Body of pancreas (tissue), 4 donors: ENCODE data around the gene MYO7B.

ENCODE experiments used
- POLR2A ChIP-seq, 3 donors: fragments of 450-650 bp; IDR thresholded peaks; one replicate each; pipeline ENCODE4 v1.6.1; 2016; ENCODE audit warnings: antibody characterized with exemption in 3 of 3, mild to moderate bottlenecking in 2 of 3
- TF ChIP-seq, protein P1 (sequence below), 7 experiments: fragments of 450-650 bp in 4 of 7; fragments of 200-600 bp in 3 of 7; sonication (generic) in 3 of 7; IDR thresholded peaks; one replicate each; pipeline ENCODE4 v1.5.1; 2016 to 2019; ENCODE audit warnings: antibody characterized with exemption in 7 of 7

DNA sequence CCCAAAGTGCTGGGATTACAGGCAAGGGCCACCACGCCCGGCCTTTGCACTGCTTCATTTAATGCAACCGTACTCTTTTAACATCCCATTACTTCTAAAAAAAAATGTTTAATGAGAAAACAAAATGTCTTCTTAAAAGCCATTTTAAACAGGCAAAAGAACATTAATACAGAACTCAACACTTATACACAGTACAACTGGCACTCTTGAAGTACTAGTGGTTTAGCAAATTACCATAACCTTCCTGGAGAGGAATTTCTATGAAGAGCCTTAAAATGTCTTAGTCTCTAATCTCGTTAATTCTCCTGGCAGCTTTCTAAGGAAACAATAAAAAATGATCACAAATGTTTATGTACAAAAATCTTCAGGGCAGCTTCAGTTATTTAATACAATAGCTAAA, 15.1 kb upstream of the MYO7B start:
- TF ChIP-seq POLR2A (IDR thresholded peaks at IDR 0.05): no peak
- TF ChIP-seq, protein P1, sequence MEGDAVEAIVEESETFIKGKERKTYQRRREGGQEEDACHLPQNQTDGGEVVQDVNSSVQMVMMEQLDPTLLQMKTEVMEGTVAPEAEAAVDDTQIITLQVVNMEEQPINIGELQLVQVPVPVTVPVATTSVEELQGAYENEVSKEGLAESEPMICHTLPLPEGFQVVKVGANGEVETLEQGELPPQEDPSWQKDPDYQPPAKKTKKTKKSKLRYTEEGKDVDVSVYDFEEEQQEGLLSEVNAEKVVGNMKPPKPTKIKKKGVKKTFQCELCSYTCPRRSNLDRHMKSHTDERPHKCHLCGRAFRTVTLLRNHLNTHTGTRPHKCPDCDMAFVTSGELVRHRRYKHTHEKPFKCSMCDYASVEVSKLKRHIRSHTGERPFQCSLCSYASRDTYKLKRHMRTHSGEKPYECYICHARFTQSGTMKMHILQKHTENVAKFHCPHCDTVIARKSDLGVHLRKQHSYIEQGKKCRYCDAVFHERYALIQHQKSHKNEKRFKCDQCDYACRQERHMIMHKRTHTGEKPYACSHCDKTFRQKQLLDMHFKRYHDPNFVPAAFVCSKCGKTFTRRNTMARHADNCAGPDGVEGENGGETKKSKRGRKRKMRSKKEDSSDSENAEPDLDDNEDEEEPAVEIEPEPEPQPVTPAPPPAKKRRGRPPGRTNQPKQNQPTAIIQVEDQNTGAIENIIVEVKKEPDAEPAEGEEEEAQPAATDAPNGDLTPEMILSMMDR (IDR thresholded peaks at IDR 0.05): no peak
